ENCODE results near the gene TMEM184A. TPM values are rescaled to one million over a fixed set of nuclear protein-coding genes. Genes with fewer than 3 reads are reported as not detected.

Gene TMEM184A
- total and polyA plus RNA-seq, 2 of the 4 experiments (the other 2 are of a cell fraction), result 0.36 to 1.9 TPM

- Histone ChIP-seq H2BK20ac (ENCODE audit: low read depth, low read length) (no peak overlapping the region), H4K8ac (ENCODE audit: low read depth in 2 of 2, low read length in 2 of 2) (no peak overlapping the region), H3K4me3 (ENCODE audit: insufficient read depth, low read depth, low read length) (no peak overlapping the region), H3K9me1 (ENCODE audit: insufficient read depth, low read length) (no peaks in the 10 kb centered on the region), H4K5ac (ENCODE audit: low read depth, low read length) (no peak overlapping the region), H3K36me3 (ENCODE audit: control insufficient read depth, insufficient read depth, low read length) (no peaks in the 10 kb centered on the region), H3K23ac (ENCODE audit: low read depth, low read length) (no peak overlapping the region), H3K27ac (ENCODE audit: insufficient read depth, low read length) (no peak overlapping the region), H3K18ac (ENCODE audit: low read depth, low read length) (no peak overlapping the region), H3K9ac (ENCODE audit: low read depth, low read length) (no peak overlapping the region), H3K27me3 (ENCODE audit: control insufficient read depth, insufficient read depth, low read length) (peaks cover 50% of the 10 kb centered on the region), H3K9me3 (ENCODE audit: control insufficient read depth, insufficient read depth, low read length) (no peaks in the 10 kb centered on the region), H4K20me1 (ENCODE audit: insufficient read depth, low read length) (no peaks in the 10 kb centered on the region), H2BK120ac (ENCODE audit: low read depth, low read length) (no peak overlapping the region), H4K91ac (ENCODE audit: insufficient read depth, low read depth, low read length) (no peak overlapping the region), H2BK15ac (ENCODE audit: low read depth, low read length) (no peak overlapping the region), H3K4ac (ENCODE audit: low read depth, low read length) (no peak overlapping the region), H2BK5ac (ENCODE audit: low read depth, low read length, poor library complexity, severe bottlenecking) (no peak overlapping the region), H2AK9ac (replicated peaks; ENCODE audit: low read depth, low read length, poor library complexity) (no peak overlapping the region), H3K4me2 (ENCODE audit: low read depth, low read length) (no peak overlapping the region), H2AK5ac (ENCODE audit: low read depth, low read length) (no peak overlapping the region), H3K14ac (replicated peaks; ENCODE audit: low read depth, low read length) (no peak overlapping the region), H3K4me1 (ENCODE audit: control insufficient read depth, insufficient read depth, low read length) (no peaks in the 10 kb centered on the region), H2AFZ (replicated peaks; ENCODE audit: low read length, poor library complexity) (no peak overlapping the region), H3K79me1 (ENCODE audit: low read depth in 1 of 2, low read length in 2 of 2) (no peaks in the 10 kb centered on the region), H3K56ac (ENCODE audit: extremely low read depth, insufficient read depth, low read length) (no peak overlapping the region)
- intact Hi-C loops (cut with micrococcal nuclease) (no loop called here), dilution Hi-C loops (cut with HindIII; ENCODE audit: low sequenced_read_pairs, unreplicated experiment) (no loop called here), in situ Hi-C loops (cut with MboI; ENCODE audit: low sequenced_read_pairs) (no loop called here)
- TF ChIP-seq MAZ (IDR thresholded peaks at IDR 0.05; ENCODE audit: borderline replicate concordance, low read depth, low read length), result no peak
- TF ChIP-seq SMC3 (IDR thresholded peaks at IDR 0.05; ENCODE audit: low read depth, low read length), result no peak
- no peak for TF ChIP-seq MAFK (IDR thresholded peaks at IDR 0.05; ENCODE audit: low read depth, low read length)
- no peak for TF ChIP-seq USF2 (IDR thresholded peaks at IDR 0.05; ENCODE audit: low read depth, low read length)
- TF ChIP-seq CHD1 (IDR thresholded peaks at IDR 0.05; ENCODE audit: low read depth, low read length), result no peak
- no peak for TF ChIP-seq ELK1 (IDR thresholded peaks at IDR 0.05; ENCODE audit: borderline replicate concordance, low read depth, low read length)
- no peak for TF ChIP-seq CEBPB (IDR thresholded peaks at IDR 0.05; ENCODE audit: low read depth, low read length)
- no peak for TF ChIP-seq RAD21 (IDR thresholded peaks at IDR 0.05; ENCODE audit: low read length)
- TF ChIP-seq POLR2A (IDR thresholded peaks at IDR 0.05; ENCODE audit: low read depth, low read length), result no peak
- TF ChIP-seq FOS (IDR thresholded peaks at IDR 0.05; ENCODE audit: low read depth, low read length), result no peak
- no peak for TF ChIP-seq RFX5 (IDR thresholded peaks at IDR 0.05; ENCODE audit: low read depth, low read length)
- TF ChIP-seq MXI1 (IDR thresholded peaks at IDR 0.05; ENCODE audit: borderline replicate concordance, low read depth, low read length), result no peak
- TF ChIP-seq NFE2L2 (IDR thresholded peaks at IDR 0.05; ENCODE audit: low read depth, low read length), result no peak
- TF ChIP-seq CTCF (conservative IDR thresholded peaks at IDR 0.05; ENCODE audit: low read depth, low read length), result no peak
- no peak for TF ChIP-seq RCOR1 (IDR thresholded peaks at IDR 0.05; ENCODE audit: insufficient replicate concordance, low read length)
- no peak for TF ChIP-seq BHLHE40 (IDR thresholded peaks at IDR 0.05; ENCODE audit: low read depth, low read length)
- DNase-seq (no peak), ATAC-seq (ENCODE audit: low read depth) (no peak)
- ChIA-PET CTCF (interaction anchor here (0.5 kb wide), 1 partner anchor 281 kb away, joined by 4 read pairs; no protein-coding TSS in a partner anchor), POLR2A (ENCODE audit: unreplicated experiment) (no interaction called here)
- WGBS, 2 experiments (ENCODE audit: extremely low coverage in 2 of 2, insufficient read length in 1 of 2), result 83% methylated on average over 4 of the region's 11 CpGs; no CpG with 5 or more reads in 1 of the 2 experiments
- BruUV-seq (replicated peaks), result no TSS peak
These were observed 41.8 kb upstream of the TMEM184A start for GRCh38 chr7:1597791-1598190.
